ENCODE data around the gene MYOD1.

MYOD1 gene

DNA sequence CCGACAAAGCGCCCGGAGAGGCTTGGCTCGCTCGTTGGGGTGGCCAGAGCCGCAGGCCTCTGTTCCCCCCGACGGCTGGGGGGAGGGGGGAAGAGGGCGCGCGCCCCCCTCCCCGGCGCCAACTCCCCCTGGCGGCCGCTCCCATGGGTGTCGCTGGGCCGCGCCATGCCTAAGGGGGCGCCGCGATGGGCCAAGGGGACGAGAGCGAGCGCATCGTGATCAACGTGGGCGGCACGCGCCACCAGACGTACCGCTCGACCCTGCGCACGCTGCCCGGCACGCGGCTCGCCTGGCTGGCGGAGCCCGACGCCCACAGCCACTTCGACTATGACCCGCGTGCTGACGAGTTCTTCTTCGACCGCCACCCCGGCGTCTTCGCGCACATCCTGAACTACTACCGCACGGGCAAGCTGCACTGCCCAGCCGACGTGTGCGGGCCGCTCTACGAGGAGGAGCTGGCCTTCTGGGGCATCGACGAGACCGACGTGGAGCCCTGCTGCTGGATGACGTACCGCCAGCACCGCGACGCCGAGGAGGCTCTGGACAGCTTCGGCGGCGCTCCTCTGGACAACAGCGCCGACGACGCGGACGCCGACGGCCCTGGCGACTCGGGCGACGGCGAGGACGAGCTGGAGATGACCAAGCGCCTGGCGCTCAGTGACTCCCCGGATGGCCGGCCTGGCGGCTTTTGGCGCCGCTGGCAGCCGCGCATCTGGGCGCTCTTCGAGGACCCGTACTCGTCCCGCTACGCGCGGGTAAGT, 16.6 kb downstream of the MYOD1 start:
- no peak for DNase-seq

- no peak for DNase-seq
These were observed 17.2 kb downstream of the MYOD1 start for GRCh38 chr11:17736579-17736893.

GRCh38 chr11:17736930-17737817, 17.8 kb downstream of the MYOD1 start:
- DNase-seq, result no peak

DNA sequence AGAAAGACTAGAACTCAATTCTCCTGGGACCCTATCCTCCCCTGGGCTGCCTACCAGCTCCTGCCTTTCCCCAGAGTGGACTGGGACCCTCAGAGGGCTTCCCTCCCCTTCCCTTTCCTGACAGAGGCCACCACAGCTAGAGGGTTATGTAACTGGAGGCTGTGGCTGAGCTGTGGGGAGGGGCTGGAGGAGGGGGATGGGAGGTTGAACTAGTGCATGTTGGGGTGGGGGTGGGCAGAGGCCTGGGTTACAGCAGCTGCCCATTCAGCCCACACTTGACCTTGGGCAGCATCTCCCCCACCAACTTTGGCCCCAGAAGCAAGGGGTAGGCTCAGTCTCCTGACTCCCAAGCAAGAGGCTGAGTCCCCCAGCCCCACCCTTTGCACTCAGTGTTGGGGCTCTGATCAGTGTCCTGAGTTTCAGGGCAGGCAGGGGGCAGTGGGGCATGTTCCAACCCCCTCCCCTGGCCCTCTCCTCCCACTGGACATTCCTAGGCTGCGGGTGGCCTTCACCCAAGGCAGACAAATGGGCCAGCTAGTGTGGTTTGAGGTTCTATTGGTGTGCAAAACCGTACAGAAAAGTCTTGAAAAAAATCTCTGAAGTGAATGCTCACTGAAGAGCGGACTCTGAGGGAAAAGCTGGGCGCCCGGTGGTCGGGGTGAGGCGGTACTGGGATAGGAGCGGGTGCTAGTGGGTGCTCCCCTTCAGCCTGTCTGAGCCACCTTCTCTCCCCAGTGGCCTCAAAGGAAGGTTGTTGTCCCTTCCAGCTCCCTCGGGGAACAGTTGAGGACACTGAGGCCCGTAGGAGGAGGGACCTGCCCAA, 19.0 kb downstream of the MYOD1 start:
- DNase-seq, result no peak

DNA sequence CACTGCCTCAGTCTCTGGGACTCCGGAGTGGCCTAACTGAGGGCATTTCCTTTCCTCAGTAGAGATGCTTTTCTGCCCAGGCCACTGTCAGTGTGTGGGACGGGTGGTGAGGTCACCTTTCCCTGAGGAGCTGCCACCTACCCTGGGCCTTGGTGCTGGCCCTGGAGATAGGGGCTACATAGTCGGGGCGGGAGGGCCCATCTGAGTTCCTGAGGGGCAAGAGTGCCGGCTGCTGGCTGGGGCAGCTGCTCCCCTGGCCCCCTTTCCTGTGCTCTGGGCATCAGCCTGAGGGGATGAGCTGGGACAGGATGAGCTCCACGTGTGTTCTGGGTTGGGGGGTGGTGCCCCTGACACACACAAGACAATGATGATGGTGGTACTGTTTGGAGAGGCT, 20.6 kb downstream of the MYOD1 start:
- DNase-seq, result no peak

GRCh38 chr11:17740649-17741235, 21.4 kb downstream of the MYOD1 start:
- no peak for DNase-seq

GRCh38 chr11:17741487-17741886, 22.1 kb downstream of the MYOD1 start:
- no peak for DNase-seq

- DNase-seq, result no peak
These were observed 22.6 kb downstream of the MYOD1 start for GRCh38 chr11:17742019-17742418.

DNA sequence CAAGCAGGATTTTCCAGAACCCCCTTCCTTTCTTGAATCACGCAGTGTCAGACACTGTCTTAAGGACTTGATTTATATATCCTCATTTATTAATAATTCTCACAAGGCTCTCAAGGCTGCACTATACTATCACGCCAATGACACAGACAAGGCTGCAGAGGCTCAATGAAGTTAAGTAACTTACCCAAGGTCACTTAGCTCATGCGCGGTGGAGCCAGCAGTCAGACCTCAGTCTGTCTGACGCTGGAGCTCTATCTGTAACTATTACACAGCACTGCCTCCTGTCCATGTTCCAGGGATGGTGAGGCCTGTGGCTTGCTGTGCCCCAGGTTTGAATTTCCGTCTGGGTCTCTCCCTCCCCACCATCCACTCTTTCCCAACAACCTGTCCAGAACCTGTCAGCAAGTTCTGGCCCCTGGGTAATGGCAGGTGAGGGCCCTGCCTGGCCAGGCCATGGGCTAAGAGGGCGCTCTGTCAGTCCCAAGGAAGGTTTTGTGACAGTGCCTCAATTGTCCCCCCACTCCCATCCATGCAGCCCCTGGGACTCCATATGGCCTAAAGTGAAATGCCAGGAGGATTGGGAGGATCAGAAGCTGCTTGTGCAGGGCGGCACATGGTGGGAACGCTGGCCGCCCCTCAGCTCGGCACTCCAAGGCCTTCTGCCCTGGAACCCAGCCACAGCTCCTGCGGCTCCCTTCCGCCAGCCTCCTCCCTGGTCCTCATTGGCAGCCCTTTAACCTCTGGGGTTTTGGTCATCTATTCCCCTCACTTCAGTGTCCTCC, 23.8 kb downstream of the MYOD1 start:
- no peak for DNase-seq

DNA sequence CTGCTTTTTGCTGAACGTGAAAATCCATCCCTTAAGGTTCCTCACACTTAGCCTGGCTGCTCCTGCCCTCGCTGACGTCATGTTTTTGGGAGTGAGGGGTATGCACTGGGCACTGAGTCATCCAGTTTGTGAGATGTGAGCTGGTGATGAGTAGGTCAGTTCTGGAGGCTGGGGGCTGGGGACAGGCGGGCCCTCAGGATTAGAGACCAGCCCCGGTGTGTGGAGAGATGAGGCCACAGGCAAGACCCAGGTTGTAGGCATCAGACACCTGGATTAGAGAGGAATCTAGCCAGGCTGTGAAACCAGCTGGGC, 24.4 kb downstream of the MYOD1 start:
- DNase-seq, result no peak

DNA sequence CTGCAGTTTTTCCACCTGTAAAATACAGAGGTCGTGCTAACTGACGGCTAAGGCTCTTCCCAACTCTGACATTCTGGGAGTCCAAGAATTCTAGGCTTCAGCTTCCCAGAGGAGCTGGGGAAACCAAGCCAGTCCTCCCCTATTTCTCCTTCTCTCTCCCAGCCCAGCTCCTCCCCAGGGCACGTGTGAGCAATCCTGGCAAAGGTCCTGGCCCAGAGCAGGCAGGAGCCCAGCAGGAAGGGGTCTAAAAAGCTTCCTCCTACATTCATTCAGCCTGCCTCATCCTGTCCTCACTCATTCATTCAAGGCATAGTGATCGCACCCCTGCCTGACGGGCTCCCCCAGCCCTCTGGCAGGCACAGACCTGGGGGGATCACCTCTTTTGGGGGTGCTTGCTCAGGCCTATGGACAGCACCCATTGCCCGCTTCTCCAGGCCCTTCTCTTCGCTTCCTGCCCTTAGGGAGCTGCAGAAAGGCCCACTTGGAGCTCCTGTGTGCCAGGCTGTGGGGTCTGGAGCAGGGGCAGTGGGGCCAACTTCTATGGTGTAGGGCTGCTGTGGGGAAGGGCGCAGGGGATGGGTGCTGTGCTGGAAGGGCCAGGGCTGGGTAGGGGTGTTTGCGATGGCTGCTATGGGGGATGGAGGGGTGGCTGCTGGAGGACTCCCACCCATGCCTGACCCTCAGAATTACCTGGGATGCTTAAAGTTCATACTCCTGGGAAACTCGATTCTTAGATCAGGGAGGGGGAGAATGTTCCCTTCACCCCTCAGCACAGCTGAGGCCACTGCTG, 25.0 kb downstream of the MYOD1 start:
- no peak for DNase-seq

DNA sequence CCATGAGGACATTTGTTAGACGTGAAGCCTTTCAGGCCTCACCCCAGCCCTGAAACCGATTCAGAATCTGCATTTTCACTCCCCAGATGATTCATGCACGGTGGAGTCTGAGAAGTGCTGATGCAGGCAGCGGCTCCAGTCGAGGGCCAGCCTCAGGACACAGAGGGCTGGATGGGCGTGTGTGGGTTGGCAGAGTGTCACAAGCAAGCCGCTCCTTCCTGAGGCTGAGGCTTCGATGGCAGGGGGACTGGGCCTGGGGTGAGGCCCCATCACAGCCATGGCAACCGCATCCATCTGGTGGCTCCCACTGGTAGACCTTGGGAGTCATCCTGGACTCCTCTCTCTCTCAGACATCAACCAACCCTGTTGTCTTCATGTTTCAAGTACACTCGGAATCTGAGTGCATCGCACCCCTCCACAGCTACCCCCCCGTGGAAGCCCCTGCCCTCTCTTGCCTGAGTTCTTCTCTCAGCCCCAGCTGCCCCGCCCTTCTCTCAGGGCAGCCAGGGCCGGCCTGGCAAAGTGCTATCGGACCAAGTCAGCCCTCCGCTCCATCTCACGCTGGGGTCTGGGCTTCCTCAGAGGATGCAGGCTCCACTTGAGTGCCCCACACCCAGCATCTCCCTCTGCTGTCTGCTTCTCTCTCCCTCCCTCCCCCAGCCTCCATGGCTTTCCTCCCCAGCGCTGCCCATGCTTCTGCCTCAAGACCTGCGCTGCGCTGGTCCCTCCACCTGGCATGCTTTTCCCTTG, 25.8 kb downstream of the MYOD1 start:
- no peak for DNase-seq

GRCh38 chr11:17746096-17746495, 26.7 kb downstream of the MYOD1 start:
- no peak for DNase-seq

DNA sequence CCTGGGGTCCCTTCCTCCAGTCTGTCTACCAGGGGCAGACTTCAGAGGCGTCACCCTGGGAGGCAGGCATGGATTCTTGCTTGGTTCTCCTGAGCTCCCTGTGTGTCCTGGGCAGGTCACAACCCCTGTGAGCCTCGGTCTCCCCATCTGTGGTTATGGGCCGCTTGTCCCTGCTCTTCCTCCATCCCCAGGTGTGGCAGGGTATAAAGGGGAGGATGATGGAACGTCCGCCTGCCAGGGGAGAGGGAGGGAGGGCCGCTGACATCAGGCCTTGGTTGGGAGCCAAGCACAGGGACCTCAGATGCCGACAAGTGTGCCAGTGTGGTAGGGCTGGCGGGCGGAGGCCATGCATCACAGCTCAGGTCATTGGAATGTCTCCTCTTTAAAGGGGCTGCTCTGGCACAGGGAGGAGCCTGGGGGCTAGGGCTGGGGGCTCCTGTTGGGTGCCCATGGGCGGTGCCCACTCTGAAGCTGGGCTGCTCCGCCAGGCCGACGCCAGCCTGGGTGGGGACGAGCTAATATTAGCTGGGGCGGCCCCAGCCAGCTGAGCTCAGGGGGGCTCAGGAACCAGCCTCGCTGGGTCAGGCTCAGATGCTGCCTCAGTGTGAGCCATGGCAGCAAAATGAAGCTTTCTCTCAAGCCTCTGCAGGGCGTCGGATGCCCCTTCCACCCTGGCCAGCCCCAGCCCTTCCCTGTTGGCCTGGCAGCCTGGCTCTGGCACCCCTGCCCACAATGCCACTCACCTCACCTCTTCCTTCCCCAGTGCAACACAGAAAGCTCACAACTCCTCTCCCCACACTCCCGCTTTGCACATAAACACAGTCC, 28.0 kb downstream of the MYOD1 start:
- DNase-seq, result no peak

- DNase-seq, result no peak
These were observed 28.7 kb downstream of the MYOD1 start for GRCh38 chr11:17748044-17748443.

DNA sequence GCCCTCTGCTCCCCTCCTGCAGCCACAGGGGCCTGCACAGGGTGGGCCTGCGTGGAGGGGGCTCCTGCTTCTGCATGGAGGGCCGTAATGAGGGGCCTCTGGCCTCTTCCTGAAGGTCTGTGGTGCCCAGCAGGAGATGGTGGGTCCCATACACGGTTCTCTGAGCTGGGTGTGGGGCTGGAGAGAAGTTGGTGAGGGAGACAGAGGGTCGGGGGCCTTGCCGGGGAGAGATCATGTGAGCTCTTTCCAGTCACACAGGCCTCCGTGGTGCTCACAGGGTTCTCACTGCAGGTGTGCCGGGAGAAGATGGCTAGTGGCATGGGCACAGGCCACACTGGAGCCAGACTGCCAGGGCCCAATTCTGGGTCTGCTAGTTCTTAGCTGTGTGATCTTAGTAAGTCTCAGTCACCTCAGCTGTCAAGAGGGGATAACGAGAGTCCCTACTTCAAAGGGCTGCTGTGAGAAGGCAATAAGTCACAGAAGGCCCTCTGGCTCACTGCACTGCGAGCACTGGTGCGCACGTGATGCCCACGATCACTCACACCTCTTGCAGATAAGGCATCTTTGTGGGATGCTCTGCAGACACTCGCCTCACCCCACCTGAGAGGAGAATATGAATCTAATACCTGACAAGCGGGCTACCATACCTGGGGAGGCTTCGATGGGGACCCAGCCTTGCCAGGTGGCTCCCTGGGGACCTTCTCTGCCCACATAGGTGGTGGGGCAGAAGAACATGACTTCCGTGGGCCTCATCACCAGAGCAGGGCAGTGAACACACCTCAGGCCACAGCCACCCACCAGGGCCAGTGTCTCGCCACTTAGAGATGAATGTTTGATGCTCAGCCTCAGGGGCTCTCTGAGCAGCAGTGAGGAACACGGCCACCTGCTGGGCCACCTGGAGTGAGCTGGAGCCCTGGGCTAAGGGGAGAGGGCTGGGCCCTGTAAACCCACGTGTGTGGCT, 29.7 kb downstream of the MYOD1 start:
- no peak for DNase-seq

- DNase-seq, result no peak
These were observed 30.8 kb downstream of the MYOD1 start for GRCh38 chr11:17750013-17750800.

DNA sequence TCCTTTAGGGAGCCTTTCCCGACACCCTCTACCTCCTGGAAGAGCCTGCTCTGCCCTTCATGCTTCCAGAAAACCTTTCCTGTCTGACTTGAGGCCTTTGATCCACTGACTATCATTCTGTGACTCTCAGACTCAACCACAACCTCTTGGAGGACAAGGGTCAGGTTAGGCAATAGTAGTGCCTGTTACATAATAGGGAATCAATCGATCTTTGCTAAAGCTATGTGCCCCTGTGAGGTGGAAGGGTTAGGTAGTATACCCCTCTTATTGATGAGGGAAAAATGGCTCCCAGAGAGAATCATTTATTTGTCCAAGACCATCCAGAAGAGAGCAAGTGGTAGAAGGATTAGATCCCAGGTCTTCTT, 31.4 kb downstream of the MYOD1 start:
- no peak for DNase-seq
